Progenitor cell of endocrine pancreas (in vitro differentiated cells): ENCODE data around the gene CELF4. TPM values are rescaled to one million over a fixed set of nuclear protein-coding genes. Genes with fewer than 3 reads are reported as not detected.

Experiments
- DNase-seq: peaks from one replicate; pipeline ENCODE4 v3.0.0; 2021; ENCODE audit warnings: low spot score; ENCODE audit not compliant: unreplicated experiment
- H3K27ac Mint-ChIP-seq: 2 replicates; pipeline ENCODE4 v1.8.0; 2021; ENCODE audit warnings: mild to moderate bottlenecking, moderate library complexity, mixed read lengths
- H3K27me3 Mint-ChIP-seq: 2 replicates; pipeline ENCODE4 v1.8.0; 2021; ENCODE audit warnings: mixed read lengths
- H3K36me3 Mint-ChIP-seq: 2 replicates; pipeline ENCODE4 v1.8.0; 2022; ENCODE audit warnings: mixed read lengths; ENCODE audit not compliant: insufficient read depth
- H3K4me1 Mint-ChIP-seq: 2 replicates; pipeline ENCODE4 v1.8.0; 2021; ENCODE audit warnings: low read depth, mixed read lengths
- H3K4me3 Mint-ChIP-seq: 2 replicates; pipeline ENCODE4 v1.8.0; 2021; ENCODE audit warnings: low read depth, mild to moderate bottlenecking, moderate library complexity, mixed read lengths
- H3K9me3 Mint-ChIP-seq: 2 replicates; pipeline ENCODE4 v1.8.0; 2021; ENCODE audit warnings: low read depth, mixed read lengths
- total RNA-seq: library from RNA; stranded (reverse); gene quantifications from 2 replicates; pipeline ENCODE4 v1.2.1, GENCODE V29; 2021
- TF ChIP-seq, protein P1 (sequence below): fragments of 200-600 bp; sonication (generic); IDR thresholded peaks from one replicate; pipeline ENCODE4 v1.5.0; 2021; ENCODE audit warnings: antibody characterized with exemption, mild to moderate bottlenecking; ENCODE audit not compliant: unreplicated experiment

CELF4 gene
- total RNA-seq, 1 donor from 2014 or later = 4.6 TPM

DNA sequence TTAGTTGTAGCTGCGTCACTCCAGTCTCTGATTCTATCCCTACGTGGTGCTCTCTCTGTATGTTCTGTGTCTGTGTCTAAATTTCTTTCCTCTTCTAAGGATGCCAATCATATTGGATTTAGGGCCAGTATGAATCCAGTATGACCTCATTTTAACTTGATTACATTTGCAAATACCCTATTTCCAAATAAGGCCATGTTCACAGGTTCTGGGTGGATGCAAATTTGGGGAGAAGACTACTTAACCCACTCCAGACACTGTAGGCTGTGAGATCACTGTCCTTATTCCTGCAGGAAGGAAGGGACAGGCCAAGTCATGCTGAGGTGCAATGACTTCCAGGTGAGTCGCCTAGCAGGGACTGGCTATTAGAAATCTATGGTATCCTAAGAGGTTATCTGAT lies 272.2 kb downstream of the CELF4 start:
- no peak for DNase-seq
- Mint-ChIP-seq H3K4me1 (no peaks in the 10 kb centered on the region), H3K9me3 (no peaks in the 10 kb centered on the region), H3K27ac (no peak overlapping the region), H3K36me3 (no peaks in the 10 kb centered on the region), H3K27me3 (peaks cover 5% of the 10 kb centered on the region), H3K4me3 (no peak overlapping the region)
- TF ChIP-seq, protein P1, sequence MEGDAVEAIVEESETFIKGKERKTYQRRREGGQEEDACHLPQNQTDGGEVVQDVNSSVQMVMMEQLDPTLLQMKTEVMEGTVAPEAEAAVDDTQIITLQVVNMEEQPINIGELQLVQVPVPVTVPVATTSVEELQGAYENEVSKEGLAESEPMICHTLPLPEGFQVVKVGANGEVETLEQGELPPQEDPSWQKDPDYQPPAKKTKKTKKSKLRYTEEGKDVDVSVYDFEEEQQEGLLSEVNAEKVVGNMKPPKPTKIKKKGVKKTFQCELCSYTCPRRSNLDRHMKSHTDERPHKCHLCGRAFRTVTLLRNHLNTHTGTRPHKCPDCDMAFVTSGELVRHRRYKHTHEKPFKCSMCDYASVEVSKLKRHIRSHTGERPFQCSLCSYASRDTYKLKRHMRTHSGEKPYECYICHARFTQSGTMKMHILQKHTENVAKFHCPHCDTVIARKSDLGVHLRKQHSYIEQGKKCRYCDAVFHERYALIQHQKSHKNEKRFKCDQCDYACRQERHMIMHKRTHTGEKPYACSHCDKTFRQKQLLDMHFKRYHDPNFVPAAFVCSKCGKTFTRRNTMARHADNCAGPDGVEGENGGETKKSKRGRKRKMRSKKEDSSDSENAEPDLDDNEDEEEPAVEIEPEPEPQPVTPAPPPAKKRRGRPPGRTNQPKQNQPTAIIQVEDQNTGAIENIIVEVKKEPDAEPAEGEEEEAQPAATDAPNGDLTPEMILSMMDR = no peak

DNA sequence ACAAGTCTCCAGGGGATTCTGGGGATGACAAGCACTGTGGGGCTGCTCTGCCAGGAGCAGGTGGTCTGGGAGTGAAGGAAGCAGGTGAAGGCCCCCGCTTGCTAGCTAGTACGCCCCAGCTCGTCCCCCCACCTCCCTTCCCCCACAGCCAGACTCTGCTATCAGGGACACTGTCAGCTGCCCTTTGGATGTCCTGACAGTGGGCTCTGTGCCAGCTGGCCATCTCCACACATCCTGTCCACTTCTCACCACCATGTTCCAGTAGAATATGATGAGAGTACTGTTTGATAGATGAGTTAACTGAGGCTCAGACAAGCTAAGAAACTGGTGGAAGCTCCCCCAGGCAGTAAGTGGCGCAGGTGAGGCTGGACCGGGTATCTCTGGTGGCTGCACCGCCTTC lies 276.2 kb downstream of the CELF4 start:
- TF ChIP-seq, protein P1 = no peak
- no peaks in the 10 kb centered on the region for H3K36me3 Mint-ChIP-seq

DNA sequence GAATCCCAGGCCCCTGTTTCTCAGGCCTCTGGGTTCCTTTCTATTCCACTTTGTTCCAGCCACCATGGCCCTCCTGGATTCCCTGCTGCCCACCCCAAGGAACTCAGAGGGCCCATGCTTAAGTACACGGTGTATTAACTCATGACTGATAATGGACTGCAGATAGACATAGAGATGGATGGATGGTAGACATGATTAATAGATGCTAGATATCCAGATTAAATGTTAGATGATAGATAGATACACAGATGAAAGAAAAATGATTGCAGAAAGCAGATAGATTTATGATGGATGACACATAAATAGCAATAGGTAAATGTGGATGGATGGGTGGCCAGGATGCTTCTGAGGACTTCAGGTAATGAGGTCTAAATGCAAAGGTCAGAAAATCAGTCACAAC lies 278.0 kb downstream of the CELF4 start:
- no peak for DNase-seq
- no peak overlapping the region for H3K27ac Mint-ChIP-seq

More for the DNA sequence above, 276.2 kb downstream of the CELF4 start:
- DNase-seq = no peak
- Mint-ChIP-seq H3K27ac (no peak overlapping the region), H3K4me3 (no peak overlapping the region), H3K4me1 (no peaks in the 10 kb centered on the region), H3K9me3 (no peaks in the 10 kb centered on the region), H3K27me3 (peaks cover 5% of the 10 kb centered on the region)

DNA sequence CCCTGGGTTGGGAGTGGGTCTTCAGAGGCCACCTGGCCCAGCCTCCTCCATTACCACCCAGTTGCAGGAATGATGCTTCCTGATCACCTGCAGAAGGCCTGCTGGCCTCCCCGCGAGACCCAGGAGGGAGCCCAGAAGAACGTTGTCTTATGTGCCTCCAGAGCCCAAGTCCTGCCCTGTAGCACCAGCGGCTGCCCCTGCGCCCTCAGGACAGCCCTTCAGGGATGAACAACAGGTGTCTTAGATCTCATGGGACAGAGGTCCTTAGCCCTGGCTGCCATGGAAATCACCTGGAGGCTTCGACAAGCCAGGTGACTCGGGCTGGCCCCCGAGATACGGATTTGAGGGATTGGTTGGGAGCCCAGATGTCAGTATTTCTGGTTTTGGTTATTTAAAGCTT lies 278.8 kb downstream of the CELF4 start:
- H3K4me1 Mint-ChIP-seq = no peaks in the 10 kb centered on the region
- no peak overlapping the region for H3K27ac Mint-ChIP-seq
- TF ChIP-seq, protein P1 = no peak
- no peaks in the 10 kb centered on the region for H3K36me3 Mint-ChIP-seq
- H3K9me3 Mint-ChIP-seq = no peaks in the 10 kb centered on the region
- peaks cover 3% of the 10 kb centered on the region for H3K27me3 Mint-ChIP-seq
- no peak for DNase-seq
- H3K4me3 Mint-ChIP-seq = no peak overlapping the region

More for the DNA sequence above, 278.0 kb downstream of the CELF4 start:
- no peak overlapping the region for H3K4me3 Mint-ChIP-seq
- H3K27me3 Mint-ChIP-seq = peaks cover 3% of the 10 kb centered on the region
- no peaks in the 10 kb centered on the region for H3K4me1 Mint-ChIP-seq
- H3K9me3 Mint-ChIP-seq = no peaks in the 10 kb centered on the region
- TF ChIP-seq, protein P1 = no peak
- no peaks in the 10 kb centered on the region for H3K36me3 Mint-ChIP-seq

DNA sequence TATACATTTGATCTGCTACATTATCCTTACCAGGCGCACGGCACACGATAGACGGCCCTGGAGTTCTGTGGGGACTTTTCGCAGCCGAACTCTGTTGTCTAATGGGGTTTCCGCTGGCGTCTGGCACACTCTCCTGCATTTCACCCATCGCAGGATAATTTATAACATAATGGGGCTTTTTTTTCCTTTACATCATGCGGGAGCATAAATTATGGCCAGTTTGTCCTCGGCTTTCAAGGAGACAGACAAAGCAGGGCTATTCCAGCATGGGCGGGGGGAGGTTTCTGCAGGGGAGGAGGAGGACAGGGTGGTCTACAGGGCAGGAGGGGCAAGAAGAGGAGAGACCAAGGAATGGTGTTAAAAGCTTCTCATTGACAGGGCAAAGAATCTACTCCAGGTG lies 279.8 kb downstream of the CELF4 start:
- Mint-ChIP-seq H3K36me3 (no peaks in the 10 kb centered on the region), H3K9me3 (no peaks in the 10 kb centered on the region), H3K27ac (no peak overlapping the region), H3K27me3 (peaks cover 3% of the 10 kb centered on the region), H3K4me3 (no peak overlapping the region), H3K4me1 (no peaks in the 10 kb centered on the region)
- DNase-seq = no peak
- TF ChIP-seq, protein P1 = no peak
